Natural killer cell (primary cell): ENCODE results near the gene PCK2. TPM values are rescaled to one million over a fixed set of nuclear protein-coding genes. Genes with fewer than 3 reads are reported as not detected.

Source experiments
- ATAC-seq, 3 donors: fragments of 150-1000 bp in 2 of 3; fragments of 200-7000 bp in 1 of 3; cut with Tn5 transposase; 1 replicate in 1 of 3; 2 replicates in 2 of 3; pipeline ENCODE4 v1.10.0; 2021; ENCODE audit warnings: mild to moderate bottlenecking in 2 of 3, moderate library complexity in 2 of 3
- DNase-seq, 2 donors: peaks; one replicate each; pipeline versions ENCODE4 v3.0.0 to v3.0.0-alpha.2; 2013 to 2021; ENCODE audit warnings: mixed read lengths in 1 of 2
- H3K27ac ChIP-seq: one replicate; pipeline ENCODE4 v1.5.1; 2013; ENCODE audit warnings: mild to moderate bottlenecking, low read length
- H3K27me3 ChIP-seq: one replicate; pipeline ENCODE4 v1.6.1; 2013; ENCODE audit warnings: low read length; ENCODE audit not compliant: control insufficient read depth, insufficient read depth
- H3K36me3 ChIP-seq: one replicate; pipeline ENCODE4 v1.6.1; 2013; ENCODE audit warnings: low read length; ENCODE audit not compliant: control insufficient read depth, insufficient read depth
- H3K4me1 ChIP-seq: one replicate; pipeline ENCODE4 v1.6.1; 2013; ENCODE audit warnings: low read length; ENCODE audit not compliant: control insufficient read depth, insufficient read depth
- H3K4me3 ChIP-seq: one replicate; pipeline ENCODE4 v1.5.1; 2013; ENCODE audit warnings: low read length
- H3K9me3 ChIP-seq: one replicate; pipeline ENCODE4 v1.6.1; 2013; ENCODE audit warnings: low read length; ENCODE audit not compliant: control insufficient read depth, insufficient read depth
- H3K27ac Mint-ChIP-seq, 2 donors: one replicate each; pipeline ENCODE4 v1.8.0; 2022; ENCODE audit warnings: mild to moderate bottlenecking in 2 of 2, mixed read lengths in 2 of 2, moderate library complexity in 1 of 2
- H3K27me3 Mint-ChIP-seq, 2 donors: one replicate each; pipeline ENCODE4 v1.8.0; 2022; ENCODE audit warnings: low read depth in 2 of 2, mixed read lengths in 2 of 2
- H3K36me3 Mint-ChIP-seq: one replicate; pipeline ENCODE4 v1.8.0; 2022; ENCODE audit warnings: mixed read lengths
- H3K4me1 Mint-ChIP-seq, 2 donors: one replicate each; pipeline ENCODE4 v1.8.0; 2022; ENCODE audit warnings: mixed read lengths in 2 of 2
- H3K4me3 Mint-ChIP-seq: one replicate; pipeline ENCODE4 v1.8.0; 2022; ENCODE audit warnings: mild to moderate bottlenecking, moderate library complexity, mixed read lengths
- H3K9me3 Mint-ChIP-seq, 2 donors: one replicate each; pipeline ENCODE4 v1.8.0; 2022; ENCODE audit warnings: mixed read lengths in 2 of 2
- CTCF ChIP-seq: fragments of 200-600 bp; IDR thresholded peaks from one replicate; pipeline ENCODE4 v1.8.0; 2022; ENCODE audit warnings: antibody characterized with exemption
- WGBS: methylation state at CpG from one replicate; pipeline ENCODE4 v1.1.7; 2013; ENCODE audit warnings: missing lambda C conversion rate; ENCODE audit not compliant: insufficient coverage; 5-methylcytosine and 5-hydroxymethylcytosine counted together
- intact Hi-C: fragments of 100-400 bp; cut with micrococcal nuclease; formaldehyde crosslinking; loops from one replicate; pipeline ENCODE4 v1.14.2; 2022
- total RNA-seq, 4 donors: library from RNA; stranded (reverse); fragments of 120-200 nt in 1 of 4; gene quantifications; one replicate each; pipeline versions ENCODE4 v1.2.3 to v1.2.4, GENCODE V29; 2013 to 2022

PCK2 gene
- total RNA-seq, 3 donors from 2014 or later (not counting 1 experiment from before 2014, with no cell fraction given), result 9.8 to 13.8 (median 12.3) TPM

GRCh38 chr14:24071144-24071697 is 22.9 kb upstream of the PCK2 start, which contains the start of gene CPNE6:
Gene CPNE6 (plus strand): TSS chr14:24071562. CDS start chr14:24072937, 1,375 bp downstream.
- Histone ChIP-seq H3K36me3 (no peaks in the 10 kb centered on the region), H3K4me1 (peaks cover 4% of the 10 kb centered on the region), H3K4me3 (no peak within 1 kb of the TSS), H3K9me3 (no peaks in the 10 kb centered on the region), H3K27me3 (no peaks in the 10 kb centered on the region), H3K27ac (no peak within 1 kb of the TSS)
- WGBS, result 80% methylated on average over 19 of the region's 19 CpGs
- no peak within 1 kb of the TSS for H3K4me3 Mint-ChIP-seq
- intact Hi-C loops, result no loop called here
- no peak for DNase-seq
- ATAC-seq, result no peak
- H3K27ac Mint-ChIP-seq, result no peak within 1 kb of the TSS
- H3K4me1 Mint-ChIP-seq, result no peaks in the 10 kb centered on the region
- H3K36me3 Mint-ChIP-seq, result no peaks in the 10 kb centered on the region
- H3K27me3 Mint-ChIP-seq, result peaks cover 0 to 7% of the 10 kb centered on the region in 2 donors
- no peaks in the 10 kb centered on the region for H3K9me3 Mint-ChIP-seq
- TF ChIP-seq CTCF, result no peak

- TF ChIP-seq CTCF, result no peak
- Histone ChIP-seq H3K9me3 (no peaks in the 10 kb centered on the region), H3K27me3 (no peaks in the 10 kb centered on the region), H3K4me1 (peaks cover 4% of the 10 kb centered on the region), H3K36me3 (no peaks in the 10 kb centered on the region), H3K4me3 (no peak overlapping the region), H3K27ac (no peak overlapping the region)
- Mint-ChIP-seq H3K4me1 (no peaks in the 10 kb centered on the region), H3K36me3 (no peaks in the 10 kb centered on the region), H3K9me3 (no peaks in the 10 kb centered on the region), H3K27me3 (peaks cover 0 to 7% of the 10 kb centered on the region in 2 donors), H3K4me3 (no peak overlapping the region), H3K27ac (no peak overlapping the region)
- 84% methylated on average over 12 of the region's 12 CpGs for WGBS
- no peak for ATAC-seq
- intact Hi-C loops, result no loop called here
- no peak for DNase-seq
These were observed 22.2 kb upstream of the PCK2 start for GRCh38 chr14:24071836-24072430.

GRCh38 chr14:24072436-24072835 is 21.7 kb upstream of the PCK2 start:
- Mint-ChIP-seq H3K4me3 (no peak overlapping the region), H3K27me3 (peaks cover 0 to 7% of the 10 kb centered on the region in 2 donors), H3K9me3 (no peaks in the 10 kb centered on the region), H3K4me1 (no peaks in the 10 kb centered on the region), H3K27ac (no peak overlapping the region), H3K36me3 (no peaks in the 10 kb centered on the region)
- Histone ChIP-seq H3K27me3 (no peaks in the 10 kb centered on the region), H3K27ac (no peak overlapping the region), H3K9me3 (no peaks in the 10 kb centered on the region), H3K4me1 (peaks cover 4% of the 10 kb centered on the region), H3K36me3 (no peaks in the 10 kb centered on the region), H3K4me3 (no peak overlapping the region)
- 89% methylated on average over 7 of the region's 7 CpGs for WGBS
- ATAC-seq, result no peak
- intact Hi-C loops, result no loop called here
- DNase-seq, result no peak
- no peak for TF ChIP-seq CTCF
